ENCODE data around the gene INTS7.
A peak's percentile ranks its signal among the peaks of the same experiment; 100 is the strongest.

Gene INTS7

GRCh38 chr1:212073490-212073889 lies 38.1 kb upstream of the INTS7 start:
- DNase-seq (ENCODE audit: low read depth) = no peak
- TF ChIP-seq, protein P1, sequence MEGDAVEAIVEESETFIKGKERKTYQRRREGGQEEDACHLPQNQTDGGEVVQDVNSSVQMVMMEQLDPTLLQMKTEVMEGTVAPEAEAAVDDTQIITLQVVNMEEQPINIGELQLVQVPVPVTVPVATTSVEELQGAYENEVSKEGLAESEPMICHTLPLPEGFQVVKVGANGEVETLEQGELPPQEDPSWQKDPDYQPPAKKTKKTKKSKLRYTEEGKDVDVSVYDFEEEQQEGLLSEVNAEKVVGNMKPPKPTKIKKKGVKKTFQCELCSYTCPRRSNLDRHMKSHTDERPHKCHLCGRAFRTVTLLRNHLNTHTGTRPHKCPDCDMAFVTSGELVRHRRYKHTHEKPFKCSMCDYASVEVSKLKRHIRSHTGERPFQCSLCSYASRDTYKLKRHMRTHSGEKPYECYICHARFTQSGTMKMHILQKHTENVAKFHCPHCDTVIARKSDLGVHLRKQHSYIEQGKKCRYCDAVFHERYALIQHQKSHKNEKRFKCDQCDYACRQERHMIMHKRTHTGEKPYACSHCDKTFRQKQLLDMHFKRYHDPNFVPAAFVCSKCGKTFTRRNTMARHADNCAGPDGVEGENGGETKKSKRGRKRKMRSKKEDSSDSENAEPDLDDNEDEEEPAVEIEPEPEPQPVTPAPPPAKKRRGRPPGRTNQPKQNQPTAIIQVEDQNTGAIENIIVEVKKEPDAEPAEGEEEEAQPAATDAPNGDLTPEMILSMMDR (IDR thresholded peaks at IDR 0.05; ENCODE audit: control insufficient read depth, extremely low read depth, insufficient read depth) = no peak
- H3K4me3 ChIP-seq (ENCODE audit: low read depth, low read length) = no peak overlapping the region

- no peak overlapping the region for H3K4me3 ChIP-seq (ENCODE audit: low read depth, low read length)
- DNase-seq (ENCODE audit: low read depth) = no peak
- TF ChIP-seq, protein P1 (IDR thresholded peaks at IDR 0.05; ENCODE audit: control insufficient read depth, extremely low read depth, insufficient read depth) = no peak
Observed at GRCh38 chr1:212072047-212072446, 36.7 kb upstream of the INTS7 start.

DNA sequence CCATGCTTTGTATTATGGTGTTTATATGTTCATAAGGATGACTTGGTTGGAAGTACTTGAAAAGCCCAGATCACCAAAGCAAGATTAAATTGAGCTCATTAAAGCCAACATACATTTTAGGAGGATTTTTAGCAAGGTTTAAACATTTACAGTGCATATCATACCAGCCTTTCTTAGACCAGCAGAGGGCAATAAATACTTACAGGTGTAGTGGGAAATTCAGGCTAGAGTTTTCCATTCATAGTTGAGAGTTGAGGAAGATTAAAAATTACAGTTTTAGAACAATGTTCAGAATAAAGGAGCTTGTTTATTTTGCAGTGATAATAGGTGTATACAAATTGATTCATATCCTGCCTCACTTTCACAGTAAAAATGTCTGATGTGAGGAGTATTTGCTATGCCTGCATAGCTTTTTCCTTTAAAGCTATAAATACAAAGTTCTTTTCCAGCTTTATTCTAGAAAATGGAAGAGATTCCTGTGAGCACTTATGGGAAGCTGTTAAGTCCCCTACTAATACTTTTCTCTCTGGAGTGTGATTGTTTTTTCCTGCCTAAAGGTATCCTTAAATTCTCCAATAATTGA lies 35.5 kb upstream of the INTS7 start:
- no peak overlapping the region for H3K4me3 ChIP-seq (ENCODE audit: low read depth, low read length)
- DNase-seq (ENCODE audit: low read depth) = no peak

GRCh38 chr1:212067787-212068186 lies 32.4 kb upstream of the INTS7 start:
- DNase-seq (ENCODE audit: low read depth) = no peak
- H3K4me3 ChIP-seq (ENCODE audit: low read depth, low read length) = no peak overlapping the region
- TF ChIP-seq, protein P1 (IDR thresholded peaks at IDR 0.05; ENCODE audit: control insufficient read depth, extremely low read depth, insufficient read depth) = no peak

More for the DNA sequence above, 35.5 kb upstream of the INTS7 start:
- TF ChIP-seq, protein P1 (IDR thresholded peaks at IDR 0.05; ENCODE audit: control insufficient read depth, extremely low read depth, insufficient read depth) = peak; percentile 67

DNA sequence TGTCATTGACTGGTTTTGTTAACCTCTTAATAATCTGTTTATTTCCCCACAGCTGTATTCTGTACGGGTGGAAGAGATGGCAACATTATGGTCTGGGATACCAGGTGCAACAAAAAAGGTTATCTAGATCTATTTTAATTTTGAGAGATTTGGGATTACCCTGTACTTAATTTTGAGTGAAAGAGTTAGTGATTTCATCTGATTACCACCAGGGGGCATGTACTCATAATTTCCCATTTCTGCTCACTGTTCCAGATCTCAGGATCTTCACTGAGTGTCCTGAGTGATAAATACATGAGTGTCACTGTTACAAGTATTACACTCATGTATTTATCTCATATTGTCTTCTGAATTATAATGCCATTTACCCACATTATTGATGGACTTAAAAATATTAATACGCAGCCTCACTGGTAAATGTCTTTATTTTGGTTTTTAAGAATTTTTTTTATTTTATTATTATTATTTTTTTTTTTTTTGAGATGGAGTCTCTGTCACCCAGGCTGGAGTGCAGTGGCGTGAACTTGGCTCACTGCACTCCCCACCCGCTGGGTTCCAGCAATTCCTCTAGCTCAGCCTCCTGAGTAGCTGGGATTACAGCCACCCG lies 27.6 kb upstream of the INTS7 start:
- TF ChIP-seq, protein P1 (IDR thresholded peaks at IDR 0.05; ENCODE audit: control insufficient read depth, extremely low read depth, insufficient read depth) = peak; percentile 53
- peak; percentile 23 for DNase-seq (ENCODE audit: low read depth)
- H3K4me3 ChIP-seq (ENCODE audit: low read depth, low read length) = no peak overlapping the region

GRCh38 chr1:212060632-212061472 lies 25.5 kb upstream of the INTS7 start:
- TF ChIP-seq, protein P1 (IDR thresholded peaks at IDR 0.05; ENCODE audit: control insufficient read depth, extremely low read depth, insufficient read depth) = no peak
- DNase-seq (ENCODE audit: low read depth) = peak; percentile 71

More at GRCh38 chr1:212060632-212061472, 25.5 kb upstream of the INTS7 start:
- H3K4me3 ChIP-seq (ENCODE audit: low read depth, low read length) = no peak overlapping the region
